Measurements from ENCODE around the gene PAQR5. TPM values are rescaled to one million over a fixed set of nuclear protein-coding genes. Genes with fewer than 3 reads are reported as not detected.
A peak's percentile ranks its signal among the peaks of the same experiment; 100 is the strongest.

PAQR5 gene
- total and polyA plus RNA-seq, 7 donors = 0.36 to 19.7 (median 10.2) TPM; not detected in 2

DNA sequence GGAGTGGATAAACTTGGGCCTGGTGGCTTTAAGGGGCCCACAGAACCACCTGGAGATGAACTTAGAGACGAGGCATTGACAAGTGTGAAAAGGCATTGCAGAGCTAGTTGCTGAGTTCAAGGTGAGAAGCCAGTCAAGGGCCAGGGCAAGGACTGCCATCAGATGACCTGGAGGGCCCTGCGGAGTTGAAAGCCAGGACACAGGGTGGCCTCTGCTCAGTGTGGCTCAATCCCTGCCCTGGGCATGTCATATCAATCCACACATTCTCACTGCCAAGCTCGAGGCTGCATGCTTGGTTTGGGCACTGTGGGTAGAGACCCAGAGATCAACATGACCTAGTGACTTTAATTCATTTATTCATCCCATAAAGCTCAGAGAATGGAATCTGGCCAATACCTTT lies 9.2 kb downstream of the PAQR5 start:
- TF ChIP-seq EP300 (IDR thresholded peaks at IDR 0.05) (no peak), POLR2AphosphoS5 (IDR thresholded peaks at IDR 0.05) (no peak), POLR2A (IDR thresholded peaks at IDR 0.05) (no peak)
- TF ChIP-seq, protein P1, sequence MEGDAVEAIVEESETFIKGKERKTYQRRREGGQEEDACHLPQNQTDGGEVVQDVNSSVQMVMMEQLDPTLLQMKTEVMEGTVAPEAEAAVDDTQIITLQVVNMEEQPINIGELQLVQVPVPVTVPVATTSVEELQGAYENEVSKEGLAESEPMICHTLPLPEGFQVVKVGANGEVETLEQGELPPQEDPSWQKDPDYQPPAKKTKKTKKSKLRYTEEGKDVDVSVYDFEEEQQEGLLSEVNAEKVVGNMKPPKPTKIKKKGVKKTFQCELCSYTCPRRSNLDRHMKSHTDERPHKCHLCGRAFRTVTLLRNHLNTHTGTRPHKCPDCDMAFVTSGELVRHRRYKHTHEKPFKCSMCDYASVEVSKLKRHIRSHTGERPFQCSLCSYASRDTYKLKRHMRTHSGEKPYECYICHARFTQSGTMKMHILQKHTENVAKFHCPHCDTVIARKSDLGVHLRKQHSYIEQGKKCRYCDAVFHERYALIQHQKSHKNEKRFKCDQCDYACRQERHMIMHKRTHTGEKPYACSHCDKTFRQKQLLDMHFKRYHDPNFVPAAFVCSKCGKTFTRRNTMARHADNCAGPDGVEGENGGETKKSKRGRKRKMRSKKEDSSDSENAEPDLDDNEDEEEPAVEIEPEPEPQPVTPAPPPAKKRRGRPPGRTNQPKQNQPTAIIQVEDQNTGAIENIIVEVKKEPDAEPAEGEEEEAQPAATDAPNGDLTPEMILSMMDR (IDR thresholded peaks at IDR 0.05) = no peak
- no peak for DNase-seq
- Histone ChIP-seq H3K9me3 (no peaks in the 10 kb centered on the region), H3K4me1 (no peaks in the 10 kb centered on the region), H3K27ac (no peak overlapping the region), H3K4me3 (no peak overlapping the region), H3K27me3 (no peaks in the 10 kb centered on the region), H3K36me3 (no peaks in the 10 kb centered on the region)
- 84 to 91% methylated on average over 3 of the region's 3 CpGs for WGBS, 2 donors
- intact Hi-C loops (cut with DNase I) = no loop called here

DNA sequence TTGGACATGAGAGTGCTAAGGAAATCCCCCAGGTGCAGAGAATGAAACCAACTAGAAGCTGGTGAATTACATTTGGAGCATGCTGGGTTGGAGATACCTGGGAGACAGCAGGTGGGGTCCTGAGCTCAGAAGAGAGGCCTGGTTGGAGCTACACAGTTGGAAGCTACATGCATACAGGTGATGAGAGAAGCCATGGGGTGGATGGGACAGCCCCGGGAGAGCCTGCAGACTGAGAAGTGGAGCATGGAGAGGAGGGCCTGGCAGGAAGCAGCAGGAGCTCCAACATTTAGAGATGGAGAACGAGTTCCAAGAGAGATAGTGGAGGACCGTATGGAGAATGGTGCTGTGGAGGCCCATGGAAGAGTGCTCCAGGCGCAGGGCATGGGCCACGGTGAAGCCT lies 10.2 kb downstream of the PAQR5 start:
- Histone ChIP-seq H3K4me3 (no peak overlapping the region), H3K9me3 (no peaks in the 10 kb centered on the region), H3K27me3 (no peaks in the 10 kb centered on the region), H3K36me3 (no peaks in the 10 kb centered on the region), H3K27ac (no peak overlapping the region), H3K4me1 (no peaks in the 10 kb centered on the region)
- WGBS, 2 donors = 88 to 91% methylated on average over 5 of the region's 5 CpGs
- DNase-seq = no peak
- intact Hi-C loops (cut with DNase I) = no loop called here
- TF ChIP-seq EP300 (IDR thresholded peaks at IDR 0.05) (no peak), POLR2AphosphoS5 (IDR thresholded peaks at IDR 0.05) (no peak), POLR2A (IDR thresholded peaks at IDR 0.05) (no peak)
- TF ChIP-seq, protein P1 (IDR thresholded peaks at IDR 0.05) = no peak

DNA sequence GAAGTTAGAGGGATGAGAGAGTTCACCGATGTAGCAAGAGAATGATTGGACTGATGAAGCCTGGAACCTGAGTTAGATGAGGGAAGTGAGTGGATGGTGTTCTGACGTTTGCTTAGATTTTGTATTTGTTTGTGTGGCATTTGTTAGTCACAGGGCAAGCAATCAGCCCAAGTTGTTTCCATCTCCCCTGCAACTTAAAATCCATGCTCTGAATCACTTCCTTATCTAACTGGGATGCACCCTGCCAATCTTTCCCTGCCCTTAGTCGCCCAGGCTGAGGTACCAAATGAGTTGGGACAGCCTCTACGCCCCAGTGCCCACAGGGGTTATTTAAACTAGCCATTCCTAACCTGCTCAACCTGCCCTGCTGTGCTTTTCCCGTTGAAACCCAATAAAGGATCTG lies 12.6 kb downstream of the PAQR5 start:
- Histone ChIP-seq H3K27ac (no peak overlapping the region), H3K4me1 (no peaks in the 10 kb centered on the region), H3K36me3 (no peaks in the 10 kb centered on the region), H3K9me3 (no peaks in the 10 kb centered on the region), H3K27me3 (no peaks in the 10 kb centered on the region), H3K4me3 (no peak overlapping the region)
- 50 to 72% methylated on average over 5 of the region's 5 CpGs for WGBS, 2 donors
- intact Hi-C loops (cut with DNase I) = no loop called here
- TF ChIP-seq POLR2A (IDR thresholded peaks at IDR 0.05) (no peak), POLR2AphosphoS5 (IDR thresholded peaks at IDR 0.05) (no peak), EP300 (IDR thresholded peaks at IDR 0.05) (no peak)
- TF ChIP-seq, protein P1 (IDR thresholded peaks at IDR 0.05) = no peak
- DNase-seq = no peak

DNA sequence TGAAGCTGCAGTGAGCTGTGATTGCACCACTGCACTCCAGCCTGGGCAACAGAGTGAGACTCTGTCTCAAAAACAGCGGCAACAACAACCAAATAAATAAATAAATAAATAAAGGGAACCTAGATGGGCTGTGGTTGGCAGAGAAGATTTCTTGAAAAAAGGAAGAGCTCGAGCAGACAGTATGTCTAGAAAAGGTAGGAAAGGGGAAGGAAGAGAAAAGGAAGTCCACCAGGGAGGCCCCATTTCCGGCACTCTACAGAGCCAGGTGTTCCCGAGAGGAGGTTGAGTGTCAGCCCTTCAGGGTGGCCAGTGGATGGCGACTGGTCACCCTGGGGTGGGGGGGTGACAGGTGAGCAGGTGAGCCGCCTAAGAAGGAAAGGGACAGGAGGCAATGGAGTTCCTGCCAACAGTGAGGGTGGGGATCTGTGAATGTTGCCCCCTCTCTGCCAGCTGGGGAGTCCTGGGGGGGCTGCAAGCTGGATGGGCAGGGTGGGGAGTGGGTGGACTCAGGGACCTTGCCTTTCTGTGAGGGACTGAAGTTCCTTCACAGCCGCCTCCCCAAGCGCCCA lies 14.8 kb downstream of the PAQR5 start:
- Histone ChIP-seq H3K27me3 (no peaks in the 10 kb centered on the region), H3K9me3 (no peaks in the 10 kb centered on the region), H3K36me3 (no peaks in the 10 kb centered on the region), H3K27ac (peak overlapping the region in 1 of 4 donors; percentile 26), H3K4me3 (no peak overlapping the region), H3K4me1 (no peaks in the 10 kb centered on the region)
- DNase-seq = no peak
- intact Hi-C loops (cut with DNase I) = no loop called here
- 40 to 50% methylated on average over 8 of the region's 8 CpGs for WGBS, 2 donors
- no peak for TF ChIP-seq POLR2AphosphoS5 (IDR thresholded peaks at IDR 0.05)
- TF ChIP-seq POLR2A (IDR thresholded peaks at IDR 0.05) = no peak
- no peak for TF ChIP-seq EP300 (IDR thresholded peaks at IDR 0.05)
- TF ChIP-seq, protein P1 (IDR thresholded peaks at IDR 0.05) = no peak

DNA sequence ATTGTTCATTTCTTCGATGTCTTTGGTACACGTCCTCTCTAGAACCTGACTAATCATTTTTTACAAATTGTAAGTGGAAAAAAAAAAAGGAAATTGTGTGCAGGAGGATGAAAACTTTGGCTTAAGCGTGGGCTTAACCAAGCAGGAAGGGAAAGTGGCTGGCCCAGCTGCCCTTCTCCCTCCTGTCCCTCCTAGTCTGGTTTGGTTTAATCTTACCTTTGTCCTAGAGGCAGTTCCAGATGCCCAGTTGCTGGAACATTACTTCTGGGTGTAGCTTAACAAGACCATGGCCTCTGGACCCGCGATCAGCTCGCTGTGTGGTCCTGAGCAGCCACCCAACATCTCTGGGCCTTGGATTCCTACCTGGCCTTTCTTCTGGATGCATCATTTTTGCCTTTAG lies 15.4 kb downstream of the PAQR5 start:
- Histone ChIP-seq H3K27ac (peak overlapping the region in 1 of 4 donors; percentile 26), H3K4me1 (no peaks in the 10 kb centered on the region), H3K9me3 (no peaks in the 10 kb centered on the region), H3K36me3 (no peaks in the 10 kb centered on the region), H3K4me3 (no peak overlapping the region), H3K27me3 (no peaks in the 10 kb centered on the region)
- intact Hi-C loops (cut with DNase I) = no loop called here
- WGBS, 2 donors = 16 to 47% methylated on average over 6 of the region's 6 CpGs
- TF ChIP-seq POLR2AphosphoS5 (IDR thresholded peaks at IDR 0.05) (no peak), EP300 (IDR thresholded peaks at IDR 0.05) (no peak), POLR2A (IDR thresholded peaks at IDR 0.05) (no peak)
- TF ChIP-seq, protein P1 (IDR thresholded peaks at IDR 0.05) = no peak
- no peak for DNase-seq

All from sigmoid colon (tissue), 7 donors.